ENCODE measurements around the gene SEC24D.

Gene SEC24D

GRCh38 chr4:118867311-118868067, 31.6 kb upstream of the SEC24D start:
- H3K27ac ChIP-seq (ENCODE audit: low read depth, low read length) = no peak overlapping the region
- no peak overlapping the region for H3K4me3 ChIP-seq (ENCODE audit: low read depth in 1 of 5, low read length in 5 of 5)
- no peaks in the 10 kb centered on the region for H3K27me3 ChIP-seq (ENCODE audit: control insufficient read depth in 5 of 5, insufficient read depth in 4 of 5, low read length in 5 of 5)
- H3K36me3 ChIP-seq (ENCODE audit: control insufficient read depth in 5 of 5, insufficient read depth in 5 of 5, low read length in 5 of 5) = no peaks in the 10 kb centered on the region
- H3K9me3 ChIP-seq (ENCODE audit: control insufficient read depth in 5 of 5, low read length in 5 of 5) = no peaks in the 10 kb centered on the region
- H3K9ac ChIP-seq (ENCODE audit: low read length in 5 of 5) = no peak overlapping the region
- peaks cover 0 to 11% (median 8%) of the 10 kb centered on the region in 5 donors for H3K4me1 ChIP-seq (ENCODE audit: control insufficient read depth in 5 of 5, insufficient read depth in 5 of 5, low read length in 5 of 5)

DNA sequence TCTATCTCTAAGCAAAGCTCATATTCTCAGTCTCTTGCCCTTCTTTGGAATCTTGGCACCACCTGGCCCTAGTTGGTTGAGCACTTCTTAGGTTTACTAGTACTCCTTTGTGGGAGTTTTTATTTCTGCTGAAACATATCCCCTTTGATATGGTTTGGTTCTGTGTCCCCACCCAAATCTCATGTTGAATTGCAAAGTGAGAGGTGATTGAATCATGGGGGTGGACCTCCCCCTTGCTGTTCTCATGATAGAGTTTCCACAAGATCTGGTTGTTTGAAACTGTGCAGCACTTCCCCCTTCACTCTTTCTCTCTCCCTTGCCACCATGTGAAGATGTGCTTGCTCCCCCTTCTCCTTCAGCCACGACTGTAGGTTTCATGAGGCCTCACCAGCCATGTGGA, 30.5 kb upstream of the SEC24D start:
- H3K4me3 ChIP-seq (ENCODE audit: low read depth in 1 of 5, low read length in 5 of 5) = no peak overlapping the region

GRCh38 chr4:118865091-118865708, 29.3 kb upstream of the SEC24D start:
- Histone ChIP-seq H3K4me3 (ENCODE audit: low read depth in 1 of 5, low read length in 5 of 5) (peak overlapping the region in 2 of 5 donors; percentile 3 to 10), H3K27me3 (ENCODE audit: control insufficient read depth in 5 of 5, insufficient read depth in 4 of 5, low read length in 5 of 5) (no peaks in the 10 kb centered on the region), H3K9ac (ENCODE audit: low read length in 5 of 5) (no peak overlapping the region), H3K9me3 (ENCODE audit: control insufficient read depth in 5 of 5, low read length in 5 of 5) (no peaks in the 10 kb centered on the region), H3K27ac (ENCODE audit: low read depth, low read length) (no peak overlapping the region), H3K36me3 (ENCODE audit: control insufficient read depth in 5 of 5, insufficient read depth in 5 of 5, low read length in 5 of 5) (no peaks in the 10 kb centered on the region), H3K4me1 (ENCODE audit: control insufficient read depth in 5 of 5, insufficient read depth in 5 of 5, low read length in 5 of 5) (peaks cover 0 to 8% (median 6%) of the 10 kb centered on the region in 5 donors)

More for the DNA sequence above, 30.5 kb upstream of the SEC24D start:
- Histone ChIP-seq H3K9me3 (ENCODE audit: control insufficient read depth in 5 of 5, low read length in 5 of 5) (no peaks in the 10 kb centered on the region), H3K4me1 (ENCODE audit: control insufficient read depth in 5 of 5, insufficient read depth in 5 of 5, low read length in 5 of 5) (peaks cover 0 to 11% (median 8%) of the 10 kb centered on the region in 5 donors), H3K27ac (ENCODE audit: low read depth, low read length) (no peak overlapping the region), H3K27me3 (ENCODE audit: control insufficient read depth in 5 of 5, insufficient read depth in 4 of 5, low read length in 5 of 5) (no peaks in the 10 kb centered on the region), H3K36me3 (ENCODE audit: control insufficient read depth in 5 of 5, insufficient read depth in 5 of 5, low read length in 5 of 5) (no peaks in the 10 kb centered on the region), H3K9ac (ENCODE audit: low read length in 5 of 5) (no peak overlapping the region)

DNA sequence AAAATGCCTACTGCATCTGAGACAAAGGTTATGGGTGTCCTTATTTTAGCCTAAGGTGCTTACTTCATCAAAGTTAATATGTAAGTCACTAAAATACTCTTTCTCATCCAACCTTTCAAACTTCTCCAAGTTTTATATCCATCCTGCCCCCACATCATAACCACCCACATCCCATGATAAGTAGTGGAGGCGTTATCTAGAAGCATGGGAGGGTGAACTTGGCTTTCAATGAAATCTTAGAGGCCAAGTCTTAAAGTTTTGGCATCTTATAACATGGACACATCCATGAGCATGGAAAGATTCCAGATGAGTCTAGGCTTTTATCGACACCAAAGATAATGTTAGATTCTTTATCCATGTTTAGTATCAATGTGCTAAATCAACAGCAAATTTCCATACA, 22.9 kb upstream of the SEC24D start:
- no peak overlapping the region for H3K9ac ChIP-seq (ENCODE audit: low read length in 5 of 5)
- no peak overlapping the region for H3K4me3 ChIP-seq (ENCODE audit: low read depth in 1 of 5, low read length in 5 of 5)
- H3K4me1 ChIP-seq (ENCODE audit: control insufficient read depth in 5 of 5, insufficient read depth in 5 of 5, low read length in 5 of 5) = no peaks in the 10 kb centered on the region
- H3K9me3 ChIP-seq (ENCODE audit: control insufficient read depth in 5 of 5, low read length in 5 of 5) = no peaks in the 10 kb centered on the region
- H3K36me3 ChIP-seq (ENCODE audit: control insufficient read depth in 5 of 5, insufficient read depth in 5 of 5, low read length in 5 of 5) = no peaks in the 10 kb centered on the region
- H3K27me3 ChIP-seq (ENCODE audit: control insufficient read depth in 5 of 5, insufficient read depth in 4 of 5, low read length in 5 of 5) = no peaks in the 10 kb centered on the region
- no peak overlapping the region for H3K27ac ChIP-seq (ENCODE audit: low read depth, low read length)

- Histone ChIP-seq H3K9me3 (ENCODE audit: control insufficient read depth in 5 of 5, low read length in 5 of 5) (no peaks in the 10 kb centered on the region), H3K27ac (ENCODE audit: low read depth, low read length) (no peak overlapping the region)
Observed at GRCh38 chr4:118857760-118858159, 21.8 kb upstream of the SEC24D start.

DNA sequence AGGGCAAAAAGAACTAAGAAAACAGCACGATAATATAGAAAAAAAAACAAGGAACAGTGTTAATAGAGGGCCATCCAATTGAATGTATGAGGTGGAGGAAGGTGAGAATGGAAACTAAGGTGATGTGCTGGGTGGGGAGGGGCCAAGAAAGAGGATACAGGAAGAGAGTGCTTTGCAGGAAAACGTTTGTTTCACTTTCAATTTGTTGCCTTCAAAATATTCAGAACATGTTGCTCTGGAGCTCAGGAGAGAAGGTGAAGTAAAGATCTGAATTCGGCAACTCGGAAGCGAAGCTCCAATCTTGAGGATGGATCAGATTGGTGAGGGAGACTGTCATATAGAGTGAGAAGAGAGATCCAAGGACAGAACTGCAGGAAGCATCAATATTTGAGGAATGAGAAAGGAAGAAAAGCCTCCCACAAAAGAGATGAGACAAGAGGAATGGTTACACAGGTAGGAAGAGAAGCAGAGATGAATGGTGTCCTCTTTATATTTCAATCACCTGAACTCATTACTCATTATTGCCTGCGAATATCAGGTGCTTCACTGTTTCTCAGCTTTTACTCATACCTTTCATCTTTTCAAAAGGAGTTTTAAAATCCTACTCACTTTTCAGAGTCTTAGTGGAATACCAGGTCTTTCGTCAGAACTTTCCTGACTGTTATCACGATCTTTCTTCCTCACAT, 14.7 kb upstream of the SEC24D start:
- Histone ChIP-seq H3K9me3 (ENCODE audit: control insufficient read depth in 5 of 5, low read length in 5 of 5) (no peaks in the 10 kb centered on the region), H3K27ac (ENCODE audit: low read depth, low read length) (no peak overlapping the region), H3K9ac (ENCODE audit: low read length in 5 of 5) (peak overlapping the region in 2 of 5 donors; percentile 4 to 74), H3K27me3 (ENCODE audit: control insufficient read depth in 5 of 5, insufficient read depth in 4 of 5, low read length in 5 of 5) (no peaks in the 10 kb centered on the region), H3K36me3 (ENCODE audit: control insufficient read depth in 5 of 5, insufficient read depth in 5 of 5, low read length in 5 of 5) (no peaks in the 10 kb centered on the region), H3K4me1 (ENCODE audit: control insufficient read depth in 5 of 5, insufficient read depth in 5 of 5, low read length in 5 of 5) (peaks cover 0 to 9% (median 0%) of the 10 kb centered on the region in 5 donors), H3K4me3 (ENCODE audit: low read depth in 1 of 5, low read length in 5 of 5) (peak overlapping the region; percentile 47 to 74 (median 67))

More at GRCh38 chr4:118857760-118858159, 21.8 kb upstream of the SEC24D start:
- Histone ChIP-seq H3K4me1 (ENCODE audit: control insufficient read depth in 5 of 5, insufficient read depth in 5 of 5, low read length in 5 of 5) (no peaks in the 10 kb centered on the region), H3K27me3 (ENCODE audit: control insufficient read depth in 5 of 5, insufficient read depth in 4 of 5, low read length in 5 of 5) (no peaks in the 10 kb centered on the region), H3K4me3 (ENCODE audit: low read depth in 1 of 5, low read length in 5 of 5) (no peak overlapping the region), H3K36me3 (ENCODE audit: control insufficient read depth in 5 of 5, insufficient read depth in 5 of 5, low read length in 5 of 5) (no peaks in the 10 kb centered on the region), H3K9ac (ENCODE audit: low read length in 5 of 5) (no peak overlapping the region)

DNA sequence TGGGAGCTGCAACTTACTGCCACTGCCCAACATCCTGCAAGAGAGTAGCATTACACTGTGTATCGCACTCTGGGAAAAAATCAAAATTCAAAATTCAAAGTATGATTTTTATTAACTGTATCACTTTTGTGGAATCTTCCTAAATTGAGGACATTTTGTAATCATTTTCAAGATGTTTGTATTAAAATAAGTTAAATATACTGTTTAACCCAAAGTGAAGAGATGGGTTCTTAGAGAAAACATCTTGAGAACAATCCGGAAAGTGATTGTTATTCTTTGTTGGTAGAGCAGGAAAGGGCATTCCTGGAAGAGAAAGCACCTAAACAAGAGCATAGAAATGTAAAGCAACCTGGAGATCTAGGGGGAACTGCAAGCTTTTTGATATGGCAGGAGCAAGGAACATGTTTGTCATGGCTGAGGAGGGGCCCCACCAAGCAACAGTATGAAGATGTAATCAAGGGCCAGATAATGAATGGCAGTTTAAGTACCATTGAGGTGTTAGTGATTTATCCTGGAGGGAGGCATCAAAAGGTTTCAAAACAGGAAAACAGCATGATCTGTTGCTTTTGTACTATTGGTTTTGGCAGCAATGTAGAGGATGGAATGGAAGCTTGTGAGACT, 14.1 kb upstream of the SEC24D start:
- no peaks in the 10 kb centered on the region for H3K9me3 ChIP-seq (ENCODE audit: control insufficient read depth in 5 of 5, low read length in 5 of 5)
- H3K9ac ChIP-seq (ENCODE audit: low read length in 5 of 5) = no peak overlapping the region
- H3K36me3 ChIP-seq (ENCODE audit: control insufficient read depth in 5 of 5, insufficient read depth in 5 of 5, low read length in 5 of 5) = no peaks in the 10 kb centered on the region
- no peaks in the 10 kb centered on the region for H3K27me3 ChIP-seq (ENCODE audit: control insufficient read depth in 5 of 5, insufficient read depth in 4 of 5, low read length in 5 of 5)
- H3K4me3 ChIP-seq (ENCODE audit: low read depth in 1 of 5, low read length in 5 of 5) = peak overlapping the region; percentile 47 to 74 (median 67)
- no peak overlapping the region for H3K27ac ChIP-seq (ENCODE audit: low read depth, low read length)
- H3K4me1 ChIP-seq (ENCODE audit: control insufficient read depth in 5 of 5, insufficient read depth in 5 of 5, low read length in 5 of 5) = peaks cover 0 to 9% (median 0%) of the 10 kb centered on the region in 5 donors

DNA sequence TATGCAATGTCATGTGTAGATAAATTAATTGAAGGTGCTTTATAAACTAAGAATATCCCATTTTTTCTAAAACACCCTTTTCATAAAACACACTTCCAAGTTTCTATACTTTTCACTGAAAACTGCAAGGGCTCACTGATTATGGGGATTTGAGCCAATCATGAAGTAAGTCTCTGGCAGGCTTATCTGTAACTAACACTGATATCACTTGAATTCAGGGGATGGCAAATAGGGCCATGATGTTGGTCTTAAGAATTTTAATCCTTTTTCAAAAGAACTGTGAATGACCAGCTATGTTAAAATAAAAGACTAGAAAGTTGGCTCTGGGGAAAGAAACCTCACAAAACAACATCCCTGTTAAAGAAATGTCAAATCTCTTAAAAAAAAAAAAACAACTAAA, 13.0 kb upstream of the SEC24D start:
- Histone ChIP-seq H3K27ac (ENCODE audit: low read depth, low read length) (no peak overlapping the region), H3K36me3 (ENCODE audit: control insufficient read depth in 5 of 5, insufficient read depth in 5 of 5, low read length in 5 of 5) (no peaks in the 10 kb centered on the region), H3K27me3 (ENCODE audit: control insufficient read depth in 5 of 5, insufficient read depth in 4 of 5, low read length in 5 of 5) (no peaks in the 10 kb centered on the region), H3K4me3 (ENCODE audit: low read depth in 1 of 5, low read length in 5 of 5) (no peak overlapping the region), H3K9me3 (ENCODE audit: control insufficient read depth in 5 of 5, low read length in 5 of 5) (no peaks in the 10 kb centered on the region), H3K9ac (ENCODE audit: low read length in 5 of 5) (no peak overlapping the region), H3K4me1 (ENCODE audit: control insufficient read depth in 5 of 5, insufficient read depth in 5 of 5, low read length in 5 of 5) (peaks cover 0 to 9% (median 0%) of the 10 kb centered on the region in 5 donors)

- Histone ChIP-seq H3K9ac (ENCODE audit: low read length in 5 of 5) (no peak overlapping the region), H3K27me3 (ENCODE audit: control insufficient read depth in 5 of 5, insufficient read depth in 4 of 5, low read length in 5 of 5) (no peaks in the 10 kb centered on the region)
Observed at GRCh38 chr4:118848242-118848641, 12.3 kb upstream of the SEC24D start.

More at GRCh38 chr4:118848242-118848641, 12.3 kb upstream of the SEC24D start:
- Histone ChIP-seq H3K9me3 (ENCODE audit: control insufficient read depth in 5 of 5, low read length in 5 of 5) (no peaks in the 10 kb centered on the region), H3K4me1 (ENCODE audit: control insufficient read depth in 5 of 5, insufficient read depth in 5 of 5, low read length in 5 of 5) (peaks cover 0 to 9% (median 0%) of the 10 kb centered on the region in 5 donors), H3K4me3 (ENCODE audit: low read depth in 1 of 5, low read length in 5 of 5) (no peak overlapping the region), H3K36me3 (ENCODE audit: control insufficient read depth in 5 of 5, insufficient read depth in 5 of 5, low read length in 5 of 5) (no peaks in the 10 kb centered on the region), H3K27ac (ENCODE audit: low read depth, low read length) (no peak overlapping the region)
